ENCODE data around the gene RPRD1B. TPM values are rescaled to one million over a fixed set of nuclear protein-coding genes. Genes with fewer than 3 reads are reported as not detected.

RPRD1B gene
- total RNA-seq, 1 donor from 2014 or later: 65.3 TPM

DNA sequence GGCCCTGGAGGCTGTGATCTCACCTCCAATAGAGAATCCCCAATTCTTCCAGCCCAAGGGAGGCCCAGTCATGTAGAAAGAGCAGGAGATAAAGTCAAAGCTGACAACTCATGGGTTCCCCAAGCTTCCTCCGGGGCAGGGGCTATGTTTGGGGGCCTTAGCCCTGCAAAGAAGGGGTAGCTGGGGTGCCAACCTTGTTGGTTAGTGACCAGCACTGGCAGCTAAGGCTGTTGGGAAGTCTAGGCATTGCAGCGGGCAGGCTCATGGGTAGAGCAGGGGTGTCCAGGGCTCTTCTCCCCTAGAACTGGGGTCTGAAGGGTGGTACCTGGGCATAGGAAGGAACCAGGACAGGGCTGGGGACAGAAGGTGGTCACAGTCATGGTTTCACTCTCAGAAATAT, 95.1 kb downstream of the RPRD1B start:
- ATAC-seq (no peak), DNase-seq (no peak)
- intact Hi-C loops (cut with micrococcal nuclease): no loop called here

DNA sequence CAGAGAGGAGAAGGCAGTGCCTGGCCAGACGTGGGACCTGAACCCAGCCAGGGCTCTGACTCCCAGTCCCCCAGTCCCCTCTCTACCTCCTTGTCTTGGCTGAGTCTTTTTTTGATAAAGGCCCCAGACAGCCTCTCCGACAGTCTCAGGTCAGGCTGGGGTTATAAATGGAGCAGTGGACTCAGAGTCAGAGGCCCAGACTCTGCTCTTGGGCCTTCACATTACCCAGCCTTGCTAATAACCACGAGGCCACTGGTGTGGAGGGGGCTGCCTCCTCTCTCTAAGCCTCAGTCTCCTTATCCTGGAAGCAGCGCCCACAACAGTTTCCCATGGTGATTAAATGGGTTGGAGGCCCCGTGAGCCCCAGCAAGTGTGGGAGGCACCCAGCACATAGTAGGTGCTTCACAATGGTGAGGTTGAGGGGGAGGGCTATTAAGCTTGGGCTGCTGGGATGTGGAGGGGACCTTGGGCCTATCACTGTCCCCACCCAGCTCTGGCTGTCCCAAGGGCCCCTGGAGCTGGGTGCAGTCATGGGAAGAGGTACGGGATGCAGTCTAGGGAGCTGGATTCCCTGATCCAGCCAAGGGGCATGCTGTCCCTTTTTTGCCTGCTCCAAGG, 95.8 kb downstream of the RPRD1B start:
- DNase-seq: no peak
- intact Hi-C loops (cut with micrococcal nuclease): no loop called here
- ATAC-seq: no peak

DNA sequence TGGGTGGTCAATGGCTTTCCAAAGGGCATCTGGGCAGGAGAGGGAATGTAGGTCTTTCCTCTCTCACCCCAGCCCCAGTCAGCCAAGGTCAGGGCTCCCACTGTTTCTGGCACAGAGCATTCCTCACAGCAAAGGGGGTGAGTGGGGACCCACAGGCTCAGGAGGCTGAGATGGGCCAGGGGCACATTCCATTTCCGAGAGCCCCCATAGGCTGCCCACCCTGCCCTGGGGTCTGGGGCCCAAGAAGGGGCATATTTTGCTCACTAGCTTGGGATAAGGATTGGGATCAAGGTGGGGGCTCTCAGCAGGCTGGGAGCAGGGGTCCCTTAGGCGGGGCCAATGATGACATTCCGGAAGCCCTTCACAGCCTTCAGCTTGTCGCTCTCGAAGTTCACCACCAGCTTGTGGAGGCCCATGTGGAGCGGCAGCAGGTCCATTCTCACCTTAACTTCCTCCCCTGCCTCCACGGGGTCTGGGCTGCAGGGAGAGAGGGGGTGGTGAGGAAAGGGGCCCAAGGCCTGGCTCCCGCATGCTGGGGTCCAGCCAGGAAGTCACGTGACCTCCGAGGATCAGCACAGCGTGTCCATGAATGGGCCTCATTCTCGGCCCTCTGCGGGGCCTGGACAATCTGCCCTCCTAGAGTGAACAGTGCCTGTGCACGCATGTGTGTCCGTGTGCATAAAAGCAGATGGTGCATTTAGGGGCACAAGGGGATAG, 96.5 kb downstream of the RPRD1B start:
- intact Hi-C loops (cut with micrococcal nuclease): no loop called here
- no peak for DNase-seq
- ATAC-seq: no peak

- intact Hi-C loops (cut with micrococcal nuclease): no loop called here
- no peak for DNase-seq
- no peak for ATAC-seq
These were observed 97.4 kb downstream of the RPRD1B start for GRCh38 chr20:38130687-38131587.

DNA sequence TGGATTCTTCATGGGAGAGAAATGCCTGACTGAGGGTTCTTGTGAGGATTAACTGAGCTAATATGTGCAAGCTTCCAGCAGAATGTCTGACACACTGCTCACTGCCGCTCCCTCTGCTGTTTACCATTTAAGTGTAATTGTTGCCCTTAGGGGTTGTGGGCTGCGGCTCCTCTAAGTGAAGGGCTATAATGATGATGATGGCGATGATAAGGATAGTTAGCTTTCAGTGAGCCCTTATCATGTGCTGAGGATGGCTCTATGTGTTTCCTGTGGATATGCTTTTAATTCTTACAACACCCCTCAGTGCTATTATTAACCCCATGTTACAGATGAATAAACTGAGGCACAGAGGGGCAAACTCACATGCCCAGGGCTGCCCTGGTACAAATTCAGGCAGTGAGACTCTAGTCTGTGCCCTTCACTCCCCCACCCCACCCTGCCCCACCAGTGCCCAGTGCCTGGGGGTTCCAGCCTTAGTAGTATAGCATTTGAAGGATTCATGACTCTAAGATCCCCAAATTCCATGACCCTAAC, 98.1 kb downstream of the RPRD1B start:
- no peak for ATAC-seq
- intact Hi-C loops (cut with micrococcal nuclease): no loop called here
- DNase-seq: no peak

- intact Hi-C loops (cut with micrococcal nuclease): no loop called here
- ATAC-seq (no peak), DNase-seq (no peak)
These were observed 98.8 kb downstream of the RPRD1B start for GRCh38 chr20:38132156-38132909.

DNA sequence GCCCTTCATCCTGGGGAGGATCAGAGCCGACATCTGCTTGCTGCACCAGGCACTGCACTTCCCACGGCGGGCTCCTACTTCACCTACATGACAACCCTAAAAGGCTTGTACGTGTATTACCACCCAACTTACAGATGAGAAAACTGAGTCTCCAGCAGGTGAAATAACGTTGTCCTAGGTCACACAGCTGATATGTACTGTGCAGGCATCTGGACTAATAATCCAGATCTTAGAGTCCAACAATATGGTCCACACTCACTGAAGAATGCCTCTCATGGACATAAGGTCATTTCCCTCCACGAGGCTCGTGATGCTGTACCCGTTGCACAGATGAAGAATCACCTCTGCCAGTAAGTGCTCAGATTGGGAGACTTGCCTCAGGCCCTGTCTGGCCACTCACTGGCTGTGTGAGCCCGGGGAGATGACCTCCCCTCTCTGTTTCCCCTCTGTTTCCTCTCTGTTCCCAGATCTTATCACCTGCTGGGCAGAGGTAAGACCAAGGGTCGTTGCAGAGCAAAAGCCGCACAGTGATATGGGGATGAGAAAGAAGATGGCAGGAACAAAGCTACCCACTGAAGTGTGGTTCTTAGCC, 99.5 kb downstream of the RPRD1B start:
- DNase-seq: no peak
- no peak for ATAC-seq
- intact Hi-C loops (cut with micrococcal nuclease): no loop called here

- no peak for DNase-seq
- intact Hi-C loops (cut with micrococcal nuclease): no loop called here
- no peak for ATAC-seq
These were observed 100.3 kb downstream of the RPRD1B start for GRCh38 chr20:38133680-38134426.

GRCh38 chr20:38134427-38135270, 101.1 kb downstream of the RPRD1B start:
- intact Hi-C loops (cut with micrococcal nuclease): no loop called here
- ATAC-seq (peak; percentile 4), DNase-seq (peak; percentile 58)

DNA sequence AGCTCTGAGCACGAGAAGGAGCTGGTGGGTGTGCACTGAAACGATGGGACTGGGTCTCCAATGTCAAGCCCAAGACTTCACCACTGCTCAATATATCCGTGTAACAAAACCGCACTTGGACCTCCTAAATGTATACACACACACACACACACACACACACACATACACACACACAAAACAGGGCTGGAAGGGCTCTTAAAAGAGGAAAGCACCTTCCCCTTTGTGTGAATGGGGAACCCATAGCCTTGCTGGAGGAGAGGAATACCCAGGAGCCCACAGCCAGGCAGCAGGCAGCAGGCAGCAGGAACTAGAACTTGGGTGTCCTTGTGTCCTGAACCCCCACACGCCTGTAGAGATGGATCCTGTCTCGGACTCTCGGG, 101.7 kb downstream of the RPRD1B start:
- ATAC-seq: no peak
- no peak for DNase-seq
- intact Hi-C loops (cut with micrococcal nuclease): no loop called here

DNA sequence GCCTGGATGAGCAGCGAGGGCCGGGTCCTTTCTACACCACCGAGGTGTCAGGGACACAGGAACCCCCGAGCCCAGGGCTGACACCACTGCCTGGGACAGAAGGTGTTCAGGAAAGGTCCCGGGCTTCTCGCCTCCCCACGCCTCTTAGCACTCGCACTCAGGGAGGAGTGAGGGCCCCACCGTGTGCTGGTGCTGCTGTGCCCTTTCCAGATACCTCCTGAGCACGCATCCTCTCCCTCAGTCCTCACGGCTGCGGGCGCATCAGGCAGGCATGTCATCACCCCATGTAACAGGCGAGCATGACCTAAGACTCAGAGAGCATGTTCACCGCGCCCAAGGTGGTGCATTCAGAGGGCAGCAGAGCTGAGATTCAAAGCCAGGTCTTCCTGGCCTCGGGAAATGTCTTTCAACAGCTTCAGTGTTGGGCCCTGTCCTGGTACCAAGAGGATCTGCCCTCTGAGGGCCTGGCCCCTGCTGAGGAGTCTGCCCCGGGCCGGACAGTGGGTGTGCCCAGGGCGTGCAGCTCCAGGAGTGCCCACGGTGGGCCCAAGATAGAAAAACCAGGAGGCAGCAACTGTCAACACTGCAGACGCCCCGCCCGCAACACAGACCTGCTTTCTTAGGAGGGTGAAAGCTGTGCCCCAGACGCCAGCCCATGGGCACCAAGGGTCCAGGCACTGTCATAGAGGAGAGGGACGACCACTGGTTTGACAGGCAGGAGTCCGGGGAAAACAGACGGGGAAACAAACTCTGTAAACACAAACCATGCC, 102.3 kb downstream of the RPRD1B start:
- DNase-seq: no peak
- peak; percentile 5 for ATAC-seq
- intact Hi-C loops (cut with micrococcal nuclease): no loop called here

- ATAC-seq (peak; percentile 59), DNase-seq (peak; percentile 50)
- intact Hi-C loops (cut with micrococcal nuclease): no loop called here
These were observed 103.1 kb downstream of the RPRD1B start for GRCh38 chr20:38136421-38137245.

- no peak for ATAC-seq
- intact Hi-C loops (cut with micrococcal nuclease): no loop called here
- DNase-seq: no peak
These were observed 104.0 kb downstream of the RPRD1B start for GRCh38 chr20:38137441-38138037.

DNA sequence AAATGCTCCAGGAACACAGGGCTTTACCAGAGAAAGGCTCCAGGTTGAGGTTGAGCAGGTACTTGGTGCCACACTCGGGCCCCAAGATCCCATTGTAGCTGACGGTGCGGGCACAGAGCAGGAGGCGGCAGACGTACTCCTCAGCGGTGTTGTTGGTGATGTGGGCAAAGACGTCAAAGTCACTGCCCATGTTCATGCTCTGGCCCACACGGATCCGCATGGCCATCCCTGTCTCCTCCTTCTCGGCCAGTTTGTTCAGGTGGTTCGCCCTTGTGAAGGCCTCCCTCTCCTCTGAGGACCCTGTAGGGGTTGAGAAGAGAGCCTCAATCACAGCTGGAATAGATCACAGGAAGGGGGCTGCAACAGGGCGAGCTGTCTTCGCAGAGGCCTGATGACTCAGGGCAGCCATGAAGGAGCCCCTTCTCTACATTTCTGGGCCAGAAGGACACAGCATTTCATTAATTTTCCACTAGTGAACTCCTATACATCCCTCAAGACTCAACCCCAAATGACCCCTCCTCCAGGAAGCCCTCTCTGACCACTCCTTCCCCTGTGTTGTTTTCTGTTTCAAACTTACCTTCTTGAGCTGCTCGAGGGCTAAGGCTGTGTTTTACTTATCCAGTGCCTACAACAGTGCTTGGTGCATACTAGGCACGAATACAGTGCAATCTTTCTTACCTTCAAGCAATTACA, 104.7 kb downstream of the RPRD1B start:
- ATAC-seq: no peak
- intact Hi-C loops (cut with micrococcal nuclease): no loop called here
- DNase-seq: no peak

Data from left ventricle myocardium superior (tissue), 1 donor.